ENCODE measurements around the gene VWA5A.

Gene VWA5A, protein sequence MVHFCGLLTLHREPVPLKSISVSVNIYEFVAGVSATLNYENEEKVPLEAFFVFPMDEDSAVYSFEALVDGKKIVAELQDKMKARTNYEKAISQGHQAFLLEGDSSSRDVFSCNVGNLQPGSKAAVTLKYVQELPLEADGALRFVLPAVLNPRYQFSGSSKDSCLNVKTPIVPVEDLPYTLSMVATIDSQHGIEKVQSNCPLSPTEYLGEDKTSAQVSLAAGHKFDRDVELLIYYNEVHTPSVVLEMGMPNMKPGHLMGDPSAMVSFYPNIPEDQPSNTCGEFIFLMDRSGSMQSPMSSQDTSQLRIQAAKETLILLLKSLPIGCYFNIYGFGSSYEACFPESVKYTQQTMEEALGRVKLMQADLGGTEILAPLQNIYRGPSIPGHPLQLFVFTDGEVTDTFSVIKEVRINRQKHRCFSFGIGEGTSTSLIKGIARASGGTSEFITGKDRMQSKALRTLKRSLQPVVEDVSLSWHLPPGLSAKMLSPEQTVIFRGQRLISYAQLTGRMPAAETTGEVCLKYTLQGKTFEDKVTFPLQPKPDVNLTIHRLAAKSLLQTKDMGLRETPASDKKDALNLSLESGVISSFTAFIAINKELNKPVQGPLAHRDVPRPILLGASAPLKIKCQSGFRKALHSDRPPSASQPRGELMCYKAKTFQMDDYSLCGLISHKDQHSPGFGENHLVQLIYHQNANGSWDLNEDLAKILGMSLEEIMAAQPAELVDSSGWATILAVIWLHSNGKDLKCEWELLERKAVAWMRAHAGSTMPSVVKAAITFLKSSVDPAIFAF

GRCh38 chr11:124114942-124115781, at the start of gene VWA5A:
TSS of gene VWA5A (plus strand) at chr11:124115450. CDS start at chr11:124117512, 2,062 bp downstream.
- Histone ChIP-seq H3K36me3 (ENCODE audit: insufficient read depth, low read length) (peaks cover 19% of the 10 kb centered on the region), H3K27me3 (ENCODE audit: control insufficient read depth in 1 of 2, insufficient read depth in 2 of 2, low read length in 2 of 2) (no peaks in the 10 kb centered on the region), H3K4me3 (ENCODE audit: low read depth in 1 of 2, low read length in 2 of 2) (peak within 1 kb of the TSS; percentile 67 to 78), H3K9me3 (ENCODE audit: low read length) (no peaks in the 10 kb centered on the region), H3K9ac (ENCODE audit: low read length) (peak within 1 kb of the TSS; percentile 45), H3K27ac (ENCODE audit: low read depth, low read length) (peak within 1 kb of the TSS; percentile 61), H3K4me1 (ENCODE audit: insufficient read depth, low read length) (peaks cover 5% of the 10 kb centered on the region)

DNA sequence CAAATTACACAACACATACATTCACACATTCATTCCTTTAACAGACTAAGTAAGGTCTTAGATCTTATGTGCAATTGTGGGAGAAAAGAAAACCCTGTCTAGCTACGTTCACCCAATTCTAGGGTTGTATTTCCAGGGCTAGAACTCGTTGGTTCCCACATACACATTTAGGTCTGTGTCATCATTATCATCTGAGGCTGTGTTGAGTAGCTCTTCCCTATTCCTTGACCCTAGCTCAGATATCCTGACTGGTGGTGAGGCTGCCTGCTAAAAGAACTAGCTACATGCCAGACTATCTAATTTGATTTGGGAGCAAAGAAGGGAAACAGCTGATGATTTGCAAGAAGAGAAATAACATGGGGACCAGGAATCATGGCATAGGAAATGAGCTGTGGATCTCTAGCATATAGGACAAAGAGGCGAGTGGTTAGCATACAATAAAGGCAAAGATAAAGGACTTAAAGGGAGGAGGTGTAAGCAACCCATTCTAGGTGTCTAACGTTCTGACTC, 46.6 kb upstream of the VWA5A start:
- H3K9me3 ChIP-seq (ENCODE audit: low read length): no peaks in the 10 kb centered on the region
- no peaks in the 10 kb centered on the region for H3K36me3 ChIP-seq (ENCODE audit: insufficient read depth, low read length)
- no peak overlapping the region for H3K4me3 ChIP-seq (ENCODE audit: low read depth in 1 of 2, low read length in 2 of 2)
- no peaks in the 10 kb centered on the region for H3K4me1 ChIP-seq (ENCODE audit: insufficient read depth, low read length)
- H3K27ac ChIP-seq (ENCODE audit: low read depth, low read length): no peak overlapping the region
- H3K27me3 ChIP-seq (ENCODE audit: control insufficient read depth in 1 of 2, insufficient read depth in 2 of 2, low read length in 2 of 2): peaks cover 0 to 7% of the 10 kb centered on the region in 2 donors
- no peak overlapping the region for H3K9ac ChIP-seq (ENCODE audit: low read length)

DNA sequence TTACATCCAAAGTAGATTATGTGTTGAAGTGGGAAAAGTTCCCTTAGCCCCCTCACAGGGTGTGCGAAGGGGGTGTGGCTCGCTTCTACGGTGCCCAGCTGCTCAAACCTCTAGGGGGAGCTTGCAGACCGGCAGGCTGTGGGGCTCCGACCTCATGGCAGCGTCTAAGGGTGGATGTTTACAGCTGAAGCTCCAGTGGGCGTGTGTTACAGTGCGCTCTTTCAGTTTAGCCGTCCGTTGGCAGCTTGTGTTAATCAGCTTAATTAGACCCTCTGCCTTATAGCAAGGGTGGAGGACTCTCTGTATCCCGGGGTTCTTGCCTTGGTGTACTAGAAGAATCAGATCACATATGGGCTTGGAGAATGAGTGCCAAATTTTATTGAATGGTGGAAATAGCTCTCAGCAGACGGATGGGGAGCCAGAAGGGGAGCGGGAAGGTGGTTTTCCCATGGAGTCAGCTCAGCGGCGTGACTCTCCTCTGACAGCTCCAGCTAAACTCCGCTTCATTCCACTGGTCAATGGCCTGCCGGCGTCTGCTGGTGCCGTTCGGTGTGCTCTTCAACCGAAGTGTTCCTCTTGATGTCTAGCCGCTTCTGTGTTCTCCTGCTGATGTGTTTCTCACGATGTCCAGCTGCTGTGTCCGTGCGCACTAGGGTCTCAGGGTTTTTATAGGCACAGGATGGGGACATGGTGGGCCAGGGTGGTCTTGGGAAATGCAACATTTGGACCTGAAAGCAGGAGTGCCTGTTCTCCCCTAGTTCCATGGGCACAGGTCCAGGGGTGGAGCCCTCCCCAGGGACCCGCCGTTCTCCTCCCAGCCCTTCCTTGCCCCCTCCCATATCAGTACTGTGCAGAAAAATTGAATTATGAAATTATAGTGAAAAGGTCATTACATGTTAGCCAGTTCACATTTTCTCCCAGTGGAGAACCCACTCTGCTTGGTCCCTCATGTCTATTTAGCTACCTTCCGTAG, 45.5 kb upstream of the VWA5A start:
- H3K4me3 ChIP-seq (ENCODE audit: low read depth in 1 of 2, low read length in 2 of 2): no peak overlapping the region
- no peaks in the 10 kb centered on the region for H3K36me3 ChIP-seq (ENCODE audit: insufficient read depth, low read length)
- H3K27ac ChIP-seq (ENCODE audit: low read depth, low read length): no peak overlapping the region
- H3K4me1 ChIP-seq (ENCODE audit: insufficient read depth, low read length): no peaks in the 10 kb centered on the region
- peaks cover 0 to 12% of the 10 kb centered on the region in 2 donors for H3K27me3 ChIP-seq (ENCODE audit: control insufficient read depth in 1 of 2, insufficient read depth in 2 of 2, low read length in 2 of 2)
- H3K9ac ChIP-seq (ENCODE audit: low read length): no peak overlapping the region
- H3K9me3 ChIP-seq (ENCODE audit: low read length): no peaks in the 10 kb centered on the region

- no peaks in the 10 kb centered on the region for H3K4me1 ChIP-seq (ENCODE audit: insufficient read depth, low read length)
- H3K27ac ChIP-seq (ENCODE audit: low read depth, low read length): no peak overlapping the region
- peaks cover 0 to 20% of the 10 kb centered on the region in 2 donors for H3K27me3 ChIP-seq (ENCODE audit: control insufficient read depth in 1 of 2, insufficient read depth in 2 of 2, low read length in 2 of 2)
- no peaks in the 10 kb centered on the region for H3K36me3 ChIP-seq (ENCODE audit: insufficient read depth, low read length)
- no peak overlapping the region for H3K9ac ChIP-seq (ENCODE audit: low read length)
- H3K4me3 ChIP-seq (ENCODE audit: low read depth in 1 of 2, low read length in 2 of 2): no peak overlapping the region
- H3K9me3 ChIP-seq (ENCODE audit: low read length): no peaks in the 10 kb centered on the region
Observed at GRCh38 chr11:124070915-124071622, 44.2 kb upstream of the VWA5A start.

GRCh38 chr11:124071623-124071948, 43.7 kb upstream of the VWA5A start:
- Histone ChIP-seq H3K4me1 (ENCODE audit: insufficient read depth, low read length) (no peaks in the 10 kb centered on the region), H3K9me3 (ENCODE audit: low read length) (no peaks in the 10 kb centered on the region), H3K4me3 (ENCODE audit: low read depth in 1 of 2, low read length in 2 of 2) (no peak overlapping the region), H3K27ac (ENCODE audit: low read depth, low read length) (no peak overlapping the region), H3K9ac (ENCODE audit: low read length) (no peak overlapping the region), H3K36me3 (ENCODE audit: insufficient read depth, low read length) (no peaks in the 10 kb centered on the region), H3K27me3 (ENCODE audit: control insufficient read depth in 1 of 2, insufficient read depth in 2 of 2, low read length in 2 of 2) (peaks cover 0 to 25% of the 10 kb centered on the region in 2 donors)

- H3K9me3 ChIP-seq (ENCODE audit: low read length): no peaks in the 10 kb centered on the region
- no peaks in the 10 kb centered on the region for H3K36me3 ChIP-seq (ENCODE audit: insufficient read depth, low read length)
- H3K9ac ChIP-seq (ENCODE audit: low read length): no peak overlapping the region
- no peak overlapping the region for H3K27ac ChIP-seq (ENCODE audit: low read depth, low read length)
- H3K4me1 ChIP-seq (ENCODE audit: insufficient read depth, low read length): no peaks in the 10 kb centered on the region
- H3K27me3 ChIP-seq (ENCODE audit: control insufficient read depth in 1 of 2, insufficient read depth in 2 of 2, low read length in 2 of 2): peaks cover 0 to 27% of the 10 kb centered on the region in 2 donors
- no peak overlapping the region for H3K4me3 ChIP-seq (ENCODE audit: low read depth in 1 of 2, low read length in 2 of 2)
Observed at GRCh38 chr11:124072147-124072546, 43.1 kb upstream of the VWA5A start.

- peaks cover 0 to 30% of the 10 kb centered on the region in 2 donors for H3K27me3 ChIP-seq (ENCODE audit: control insufficient read depth in 1 of 2, insufficient read depth in 2 of 2, low read length in 2 of 2)
- no peaks in the 10 kb centered on the region for H3K4me1 ChIP-seq (ENCODE audit: insufficient read depth, low read length)
- no peaks in the 10 kb centered on the region for H3K9me3 ChIP-seq (ENCODE audit: low read length)
- no peaks in the 10 kb centered on the region for H3K36me3 ChIP-seq (ENCODE audit: insufficient read depth, low read length)
- no peak overlapping the region for H3K27ac ChIP-seq (ENCODE audit: low read depth, low read length)
- H3K9ac ChIP-seq (ENCODE audit: low read length): no peak overlapping the region
- H3K4me3 ChIP-seq (ENCODE audit: low read depth in 1 of 2, low read length in 2 of 2): no peak overlapping the region
Observed at GRCh38 chr11:124074554-124074953, 40.7 kb upstream of the VWA5A start.

DNA sequence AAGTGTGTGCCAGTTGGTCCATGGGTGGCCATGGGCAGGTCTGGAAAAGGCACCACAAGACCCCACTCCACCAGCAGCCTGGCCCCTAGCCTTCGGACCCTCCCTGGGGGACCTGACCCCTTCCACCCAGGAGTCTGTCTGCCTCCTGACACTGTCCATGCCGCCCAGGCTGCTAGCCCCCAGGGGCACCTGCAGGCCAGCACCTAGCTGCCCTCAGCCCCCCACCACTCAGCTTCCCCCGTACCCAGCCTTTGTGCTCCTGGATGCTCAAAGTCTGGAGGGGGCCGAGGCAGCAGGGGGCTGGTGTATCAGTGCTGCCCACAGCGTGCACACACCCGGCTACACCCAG, 39.8 kb upstream of the VWA5A start:
- H3K4me3 ChIP-seq (ENCODE audit: low read depth in 1 of 2, low read length in 2 of 2): no peak overlapping the region
- no peaks in the 10 kb centered on the region for H3K9me3 ChIP-seq (ENCODE audit: low read length)
- H3K36me3 ChIP-seq (ENCODE audit: insufficient read depth, low read length): no peaks in the 10 kb centered on the region
- H3K4me1 ChIP-seq (ENCODE audit: insufficient read depth, low read length): no peaks in the 10 kb centered on the region
- no peak overlapping the region for H3K27ac ChIP-seq (ENCODE audit: low read depth, low read length)
- H3K27me3 ChIP-seq (ENCODE audit: control insufficient read depth in 1 of 2, insufficient read depth in 2 of 2, low read length in 2 of 2): peaks cover 0 to 24% of the 10 kb centered on the region in 2 donors
- H3K9ac ChIP-seq (ENCODE audit: low read length): no peak overlapping the region

DNA sequence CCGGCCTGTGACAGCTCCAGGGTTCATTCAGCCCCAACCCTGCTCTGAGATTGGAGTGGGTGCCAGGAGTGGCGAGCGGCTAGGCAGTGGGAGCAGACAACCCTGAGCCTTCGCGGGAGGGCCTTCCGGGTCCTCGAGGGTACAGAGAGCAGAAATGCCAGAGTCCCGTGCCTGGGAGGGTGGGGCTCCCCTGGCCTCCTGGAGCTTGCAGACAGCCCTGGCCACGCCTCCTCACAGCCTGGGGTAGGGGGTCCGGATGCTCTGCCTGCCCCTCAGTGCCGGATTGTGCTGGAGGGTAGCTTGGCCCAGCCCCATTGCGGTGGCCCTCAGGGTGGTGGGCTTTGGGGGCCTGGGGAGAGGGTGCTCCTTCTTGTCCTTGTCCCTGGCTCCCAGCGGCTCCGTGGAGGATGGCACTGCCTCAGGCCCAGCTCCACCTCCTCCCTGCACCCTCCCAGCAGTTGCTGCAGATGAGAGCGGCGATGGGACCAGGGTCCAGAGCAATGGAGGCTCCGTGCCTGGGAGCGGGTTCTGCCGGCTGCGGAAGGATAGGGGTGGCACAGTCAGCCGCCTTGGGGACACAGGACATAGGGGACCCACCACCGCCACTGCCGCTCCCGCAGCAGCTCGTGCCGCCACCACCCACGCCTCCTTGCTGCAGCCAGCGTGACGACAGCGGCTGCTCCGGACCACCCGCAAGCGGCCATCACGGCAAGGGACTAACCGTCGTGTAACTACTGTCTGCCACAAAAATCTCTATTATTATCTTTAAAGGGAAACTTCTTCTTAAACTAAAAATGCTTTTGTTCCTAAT, 39.2 kb upstream of the VWA5A start:
- Histone ChIP-seq H3K27me3 (ENCODE audit: control insufficient read depth in 1 of 2, insufficient read depth in 2 of 2, low read length in 2 of 2) (peaks cover 0 to 24% of the 10 kb centered on the region in 2 donors), H3K4me1 (ENCODE audit: insufficient read depth, low read length) (no peaks in the 10 kb centered on the region), H3K9ac (ENCODE audit: low read length) (no peak overlapping the region), H3K9me3 (ENCODE audit: low read length) (no peaks in the 10 kb centered on the region), H3K4me3 (ENCODE audit: low read depth in 1 of 2, low read length in 2 of 2) (peak overlapping the region; percentile 31 to 53), H3K36me3 (ENCODE audit: insufficient read depth, low read length) (no peaks in the 10 kb centered on the region), H3K27ac (ENCODE audit: low read depth, low read length) (no peak overlapping the region)

Measured in muscle layer of colon (tissue), 2 donors.